Keratinocyte (primary cell): Measurements from ENCODE around the gene SLC25A28. TPM values are rescaled to one million over a fixed set of nuclear protein-coding genes. Genes with fewer than 3 reads are reported as not detected.
"Not testable (repeated sequence)": the region's sequence is repeated elsewhere in the genome, so short reads cannot be mapped to it uniquely, and the experiment has no call there.

Source experiments
- DNase-seq: peaks from one replicate; pipeline ENCODE4 v3.0.0-alpha.2; 2011; ENCODE audit warnings: low read depth, missing footprints, low spot score
- FAIRE-seq: peaks from 2 replicates; lab custom pipeline; 2011; peaks lifted over from hg19 to GRCh38; lab: Jason Lieb, UNC
- H2AFZ ChIP-seq: 2 replicates; pipeline ENCODE4 v1.6.0; 2012; ENCODE audit warnings: low read length, control low read depth, inconsistent platforms; ENCODE audit not compliant: control insufficient read depth
- H3K27ac ChIP-seq: 2 replicates; pipeline ENCODE4 v1.5.1; 2011; ENCODE audit warnings: low read length; ENCODE audit not compliant: control insufficient read depth, insufficient read depth
- H3K27me3 ChIP-seq: 3 replicates; pipeline ENCODE4 v1.6.0; 2011; ENCODE audit warnings: low read length; ENCODE audit not compliant: control insufficient read depth, insufficient read depth; ENCODE audit errors: extremely low read depth
- H3K36me3 ChIP-seq, 2 experiments: 2 replicates in 1 of 2; 3 replicates in 1 of 2; pipeline ENCODE4 v1.5.1; 2011; ENCODE audit warnings: low read length in 2 of 2, mild to moderate bottlenecking in 1 of 2; ENCODE audit not compliant: control insufficient read depth in 2 of 2, insufficient read depth in 2 of 2; ENCODE audit errors: extremely low read depth in 1 of 2
- H3K4me1 ChIP-seq: 3 replicates; pipeline ENCODE4 v1.5.1; 2011; ENCODE audit warnings: low read length; ENCODE audit not compliant: control insufficient read depth, insufficient read depth; ENCODE audit errors: extremely low read depth
- H3K4me2 ChIP-seq: 3 replicates; pipeline ENCODE4 v1.6.0; 2011; ENCODE audit warnings: low read depth, low read length; ENCODE audit not compliant: control insufficient read depth, insufficient read depth; ENCODE audit errors: extremely low read depth
- H3K4me3 ChIP-seq, 3 experiments: fragments of 200-600 bp in 1 of 3; sonication (generic) in 1 of 3; 2 replicates in 2 of 3; 3 replicates in 1 of 3; pipeline ENCODE4 v1.5.1; 2011 to 2016; ENCODE audit warnings: low read length in 3 of 3, mild to moderate bottlenecking in 3 of 3, control low read depth in 2 of 3, inconsistent platforms in 1 of 3, low read depth in 1 of 3, mixed read lengths in 1 of 3, mixed run types in 1 of 3, moderate library complexity in 1 of 3; ENCODE audit not compliant: control insufficient read depth in 2 of 3, insufficient read depth in 2 of 3; ENCODE audit errors: extremely low read depth in 1 of 3
- H3K79me2 ChIP-seq: 2 replicates; pipeline ENCODE4 v1.6.0; 2012; ENCODE audit warnings: low read length; ENCODE audit not compliant: control insufficient read depth, insufficient read depth
- H3K9ac ChIP-seq: 3 replicates; pipeline ENCODE4 v1.6.0; 2011; ENCODE audit warnings: low read length; ENCODE audit not compliant: control insufficient read depth, insufficient read depth; ENCODE audit errors: extremely low read depth
- H3K9me1 ChIP-seq: 3 replicates; pipeline ENCODE4 v1.6.0; 2011; ENCODE audit warnings: low read length; ENCODE audit not compliant: control insufficient read depth, insufficient read depth; ENCODE audit errors: extremely low read depth
- H3K9me3 ChIP-seq: 2 replicates; pipeline ENCODE4 v1.5.1; 2012; ENCODE audit warnings: low read depth, low read length; ENCODE audit not compliant: control insufficient read depth
- H4K20me1 ChIP-seq: 3 replicates; pipeline ENCODE4 v1.6.0; 2011; ENCODE audit warnings: low read length; ENCODE audit not compliant: control insufficient read depth, insufficient read depth; ENCODE audit errors: extremely low read depth
- EZH2 ChIP-seq: IDR thresholded peaks from one replicate; pipeline ENCODE4 v1.6.1; 2012; ENCODE audit warnings: inconsistent platforms, mild to moderate bottlenecking, low read length, moderate library complexity
- dilution Hi-C: fragments of 300-500 bp; cut with MboI; formaldehyde crosslinking; loops from one replicate; pipeline ENCODE4 v1.7.0; 2020; ENCODE audit warnings: low sequenced_read_pairs; ENCODE audit not compliant: extremely low pct_ligation_motif_present
- polyA plus RNA-seq, 5 experiments: library from polyadenylated mRNA; depleted of rRNA in 3 of 5; stranded (reverse) in 3 of 5; stranded (forward) in 1 of 5; unstranded in 1 of 5; fragments of >200 nt; gene quantifications; 1 replicate in 1 of 5; 2 replicates in 3 of 5; 3 replicates in 1 of 5; pipeline versions ENCODE4 v1.2.1 to v1.2.3, GENCODE V29; 2011 to 2012; ENCODE audit warnings: missing spikeins in 2 of 5, low read depth in 1 of 5, low replicate concordance in 1 of 5
- TF ChIP-seq, protein P1 (sequence below), 3 experiments: IDR thresholded peaks in 1 of 3; conservative IDR thresholded peaks in 1 of 3; optimal IDR thresholded peaks in 1 of 3; 2 replicates in 2 of 3; 3 replicates in 1 of 3; pipeline versions ENCODE3 to v1.5.1; 2011; ENCODE audit warnings: low read length in 3 of 3, mild to moderate bottlenecking in 3 of 3, moderate library complexity in 2 of 3, control low read depth in 1 of 3, inconsistent platforms in 1 of 3; ENCODE audit not compliant: insufficient read depth in 2 of 3; ENCODE audit errors: extremely low read depth in 1 of 3

The SLC25A28 gene
- polyA plus RNA-seq, 1 donor (not counting 4 experiments of a cell fraction or from before 2014, with no cell fraction given), result 52.3 TPM

DNA sequence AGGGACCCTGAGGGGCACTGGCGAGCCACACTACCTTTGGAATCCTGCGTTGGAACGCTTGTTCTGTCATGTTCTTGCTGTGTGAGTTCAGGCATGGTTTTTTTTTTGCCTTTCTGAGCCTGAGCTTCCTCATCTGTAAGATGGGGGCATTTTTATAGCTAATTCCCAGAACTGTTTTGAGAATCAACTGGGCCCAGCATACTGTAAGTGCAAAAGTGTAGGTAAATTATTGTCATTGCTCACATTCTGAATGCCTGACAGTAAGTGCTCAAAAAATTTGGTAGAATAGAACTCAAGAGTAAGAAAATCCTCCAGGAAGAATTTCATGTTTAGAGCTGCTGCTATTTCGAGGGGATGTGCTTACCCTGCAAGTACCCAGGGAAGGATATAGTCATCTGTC is 22.2 kb downstream of the SLC25A28 start:
- Histone ChIP-seq H3K27ac (no peak overlapping the region), H3K9ac (no peak overlapping the region), H4K20me1 (no peaks in the 10 kb centered on the region), H3K9me3 (no peaks in the 10 kb centered on the region), H3K4me3 (no peak overlapping the region), H3K36me3 (no peaks in the 10 kb centered on the region), H3K4me2 (no peak overlapping the region), H3K27me3 (peaks cover 2% of the 10 kb centered on the region), H2AFZ (no peak overlapping the region), H3K4me1 (no peaks in the 10 kb centered on the region), H3K9me1 (no peaks in the 10 kb centered on the region), H3K79me2 (no peaks in the 10 kb centered on the region)
- dilution Hi-C loops, result no loop called here
- FAIRE-seq (no peak), DNase-seq (no peak)
- no peak for TF ChIP-seq EZH2
- TF ChIP-seq, protein P1, sequence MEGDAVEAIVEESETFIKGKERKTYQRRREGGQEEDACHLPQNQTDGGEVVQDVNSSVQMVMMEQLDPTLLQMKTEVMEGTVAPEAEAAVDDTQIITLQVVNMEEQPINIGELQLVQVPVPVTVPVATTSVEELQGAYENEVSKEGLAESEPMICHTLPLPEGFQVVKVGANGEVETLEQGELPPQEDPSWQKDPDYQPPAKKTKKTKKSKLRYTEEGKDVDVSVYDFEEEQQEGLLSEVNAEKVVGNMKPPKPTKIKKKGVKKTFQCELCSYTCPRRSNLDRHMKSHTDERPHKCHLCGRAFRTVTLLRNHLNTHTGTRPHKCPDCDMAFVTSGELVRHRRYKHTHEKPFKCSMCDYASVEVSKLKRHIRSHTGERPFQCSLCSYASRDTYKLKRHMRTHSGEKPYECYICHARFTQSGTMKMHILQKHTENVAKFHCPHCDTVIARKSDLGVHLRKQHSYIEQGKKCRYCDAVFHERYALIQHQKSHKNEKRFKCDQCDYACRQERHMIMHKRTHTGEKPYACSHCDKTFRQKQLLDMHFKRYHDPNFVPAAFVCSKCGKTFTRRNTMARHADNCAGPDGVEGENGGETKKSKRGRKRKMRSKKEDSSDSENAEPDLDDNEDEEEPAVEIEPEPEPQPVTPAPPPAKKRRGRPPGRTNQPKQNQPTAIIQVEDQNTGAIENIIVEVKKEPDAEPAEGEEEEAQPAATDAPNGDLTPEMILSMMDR (optimal IDR thresholded peaks at IDR 0.05 in 1 of 3, IDR thresholded peaks at IDR 0.05 in 1 of 3, conservative IDR thresholded peaks at IDR 0.05 in 1 of 3; ENCODE audit: extremely low read depth in 1 of 3, insufficient read depth in 2 of 3, low read length in 3 of 3), result no peak

DNA sequence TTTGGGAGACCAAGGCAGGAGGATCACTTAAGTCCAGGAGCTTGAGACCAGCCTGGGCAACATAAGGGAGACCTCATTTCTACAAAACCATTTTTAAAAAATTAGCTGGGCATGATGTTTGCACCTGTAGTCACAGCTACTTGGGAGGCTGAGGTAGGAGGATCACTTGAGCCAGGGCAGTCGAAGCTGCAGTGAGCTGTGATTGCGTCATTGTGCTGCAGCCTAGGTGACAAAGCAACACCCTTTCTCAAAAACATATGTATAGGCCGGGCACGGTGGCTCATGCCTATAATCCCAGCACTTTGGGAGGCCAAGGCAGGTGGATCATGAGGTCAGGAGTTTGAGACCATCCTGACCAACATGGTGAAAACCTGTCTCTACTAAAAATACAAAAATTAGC is 23.5 kb downstream of the SLC25A28 start:
- not testable (repeated sequence) for H3K27ac ChIP-seq

DNA sequence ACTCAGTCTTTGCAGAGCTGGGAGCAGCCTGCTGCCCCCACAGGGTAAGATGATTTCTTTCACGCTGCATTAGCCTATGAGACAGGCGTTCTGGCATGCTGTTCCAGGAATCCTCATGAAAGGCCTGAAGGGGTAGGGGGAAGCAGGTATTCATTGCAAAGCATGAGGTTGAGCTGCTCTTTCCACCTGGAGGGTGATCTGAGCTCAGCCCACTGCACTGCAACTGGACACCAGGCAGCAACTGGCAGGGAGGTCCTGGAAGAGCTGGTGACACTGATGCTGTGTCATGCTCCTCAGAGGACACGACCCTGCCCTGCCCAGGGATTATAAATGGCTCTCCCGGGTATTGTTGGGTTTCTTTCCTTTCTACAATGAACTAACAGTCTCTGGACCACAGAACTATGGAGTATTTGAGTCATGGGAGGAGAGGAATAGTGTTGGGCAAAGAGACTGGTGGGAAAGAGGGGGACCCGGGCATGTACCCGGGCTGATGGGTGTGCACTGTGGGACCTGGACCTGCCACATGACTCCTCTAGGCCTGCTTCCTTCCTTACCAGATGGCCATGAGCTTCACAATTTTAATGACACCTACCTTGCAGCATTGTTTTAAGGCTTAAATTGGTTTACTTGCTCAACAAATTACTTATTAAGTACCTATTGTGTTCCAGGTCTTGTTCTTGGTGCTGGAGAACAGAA is 24.3 kb downstream of the SLC25A28 start:
- Histone ChIP-seq H3K9me1 (no peaks in the 10 kb centered on the region), H3K9me3 (no peaks in the 10 kb centered on the region), H3K27ac (no peak overlapping the region), H3K79me2 (no peaks in the 10 kb centered on the region), H3K36me3 (no peaks in the 10 kb centered on the region), H3K27me3 (peaks cover 2% of the 10 kb centered on the region), H3K4me1 (no peaks in the 10 kb centered on the region), H2AFZ (no peak overlapping the region), H3K4me3 (no peak overlapping the region), H3K9ac (no peak overlapping the region), H3K4me2 (no peak overlapping the region), H4K20me1 (no peaks in the 10 kb centered on the region)
- no peak for TF ChIP-seq EZH2
- TF ChIP-seq, protein P1 (optimal IDR thresholded peaks at IDR 0.05 in 1 of 3, IDR thresholded peaks at IDR 0.05 in 1 of 3, conservative IDR thresholded peaks at IDR 0.05 in 1 of 3; ENCODE audit: extremely low read depth in 1 of 3, insufficient read depth in 2 of 3, low read length in 3 of 3), result no peak
- dilution Hi-C loops, result no loop called here
- no peak for FAIRE-seq
- DNase-seq, result no peak

More for the DNA sequence above, 23.5 kb downstream of the SLC25A28 start:
- H3K4me1 ChIP-seq, dilution Hi-C loops, H3K9me1 ChIP-seq, H3K9me3 ChIP-seq, H3K27me3 ChIP-seq, DNase-seq, H4K20me1 ChIP-seq, H3K9ac ChIP-seq, H3K79me2 ChIP-seq, H3K36me3 ChIP-seq, FAIRE-seq, H3K4me3 ChIP-seq, H3K4me2 ChIP-seq, H2AFZ ChIP-seq: not testable (repeated sequence)
